VCaP (cell line): ENCODE measurements around the gene SLC39A10.
"Not testable (repeated sequence)": the region's sequence is repeated elsewhere in the genome, so short reads cannot be mapped to it uniquely, and the experiment has no call there.

Source experiments
- H3K27ac ChIP-seq: fragments of 450-650 bp; 2 replicates; pipeline ENCODE4 v1.5.1; 2017
- CTCF ChIP-seq: fragments of 450-650 bp; conservative IDR thresholded peaks from 2 replicates; pipeline ENCODE4 v1.5.1; 2017; ENCODE audit warnings: mild to moderate bottlenecking, moderate library complexity

Gene SLC39A10

DNA sequence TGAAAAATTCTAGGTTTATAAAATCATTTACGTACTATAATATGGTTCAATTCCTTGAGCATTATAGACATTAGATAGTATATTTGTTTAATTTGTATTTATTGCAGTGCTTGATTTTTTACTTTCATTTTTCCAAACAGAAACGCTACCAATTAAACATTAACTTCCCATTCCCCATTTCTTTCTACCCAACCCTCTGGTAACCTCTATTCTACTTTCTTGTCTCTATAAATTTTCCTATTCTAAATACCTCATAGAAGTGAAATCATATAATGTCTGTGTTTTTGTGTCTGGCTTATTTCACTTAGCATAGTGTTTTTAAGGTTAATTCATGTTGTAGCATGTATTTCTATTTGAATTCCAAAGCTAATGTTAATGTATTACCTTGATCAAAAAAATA is 11.6 kb upstream of the SLC39A10 start:
- no peak for TF ChIP-seq CTCF
- H3K27ac ChIP-seq: no peak overlapping the region

DNA sequence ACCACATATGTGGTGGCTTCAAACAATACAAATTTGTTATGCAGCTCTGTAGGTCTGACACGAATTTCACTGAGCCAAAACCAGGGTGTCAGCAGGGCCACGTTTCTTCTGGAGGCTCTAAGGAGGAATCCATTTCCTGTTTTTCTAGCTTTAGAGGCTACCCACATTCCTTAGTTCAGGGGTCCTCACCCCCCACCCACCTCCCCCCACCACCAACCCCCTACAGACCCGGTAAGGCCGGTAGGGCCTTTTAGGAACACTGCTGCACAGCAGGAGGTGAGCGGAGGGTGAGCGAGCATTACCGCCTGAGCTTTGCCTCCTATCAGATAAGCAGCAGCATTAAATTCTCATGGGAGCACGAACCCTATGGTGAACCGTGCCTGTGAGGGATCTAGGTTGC is 10.6 kb upstream of the SLC39A10 start:
- H3K27ac ChIP-seq: no peak overlapping the region

DNA sequence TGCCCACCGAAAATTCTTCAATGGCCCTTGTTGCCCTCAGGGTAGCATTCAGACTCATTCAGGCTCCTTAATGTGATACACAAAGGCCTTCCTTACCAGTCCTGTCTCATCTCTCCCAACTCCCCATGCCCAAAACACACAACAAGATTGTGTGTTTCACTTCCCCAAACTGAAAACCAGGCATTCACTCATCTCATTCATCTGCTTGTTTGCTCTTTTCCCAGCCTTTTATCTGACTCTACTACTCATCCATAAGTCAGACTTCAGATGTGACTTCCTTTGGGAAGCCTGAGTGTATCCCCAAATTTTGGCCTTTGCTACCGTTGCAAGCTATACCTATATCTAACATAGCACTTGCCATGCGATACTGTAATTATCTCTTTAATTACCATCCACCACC is 9.7 kb upstream of the SLC39A10 start:
- no peak overlapping the region for H3K27ac ChIP-seq
- TF ChIP-seq CTCF: no peak

More for the DNA sequence above, 10.6 kb upstream of the SLC39A10 start:
- no peak for TF ChIP-seq CTCF

DNA sequence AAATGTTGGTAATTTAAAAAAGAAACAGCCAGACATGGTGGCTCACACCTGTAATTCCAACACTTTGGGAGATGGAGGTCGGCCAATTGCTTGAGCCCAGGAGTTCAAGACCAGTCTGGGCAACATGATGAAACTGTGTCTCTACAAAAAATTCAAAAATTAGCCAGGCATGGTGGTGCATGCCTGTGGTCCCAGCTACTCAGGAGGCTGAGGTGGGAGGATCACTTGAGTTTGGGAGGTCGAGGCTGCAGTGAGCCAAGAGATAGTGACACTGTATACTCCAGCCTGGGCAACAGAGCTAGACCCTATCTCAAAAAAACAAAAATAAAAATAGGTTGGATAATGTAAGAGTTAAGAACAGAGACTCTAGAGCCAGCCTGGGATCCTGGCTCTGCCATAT is 8.7 kb upstream of the SLC39A10 start:
- H3K27ac ChIP-seq: not testable (repeated sequence)

DNA sequence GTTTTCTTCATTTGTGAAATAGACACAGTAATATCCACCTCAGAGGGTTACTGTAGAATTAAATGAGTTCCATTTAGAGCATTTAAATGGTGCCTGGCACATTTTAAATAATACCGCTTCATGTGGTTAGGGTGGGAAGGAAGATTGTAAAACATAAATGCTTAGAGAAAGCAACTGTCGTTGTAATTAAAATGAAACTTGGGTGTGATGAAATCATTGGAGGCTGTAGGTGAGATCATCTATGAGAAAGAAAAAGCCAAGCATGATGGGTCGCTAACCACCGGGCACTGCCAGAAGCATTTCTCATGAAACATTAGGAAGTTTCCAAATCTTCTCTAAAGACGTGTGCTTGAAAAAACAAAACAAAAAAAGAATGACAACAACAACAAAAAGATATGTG is 8.2 kb upstream of the SLC39A10 start:
- no peak overlapping the region for H3K27ac ChIP-seq
- no peak for TF ChIP-seq CTCF

- H3K27ac ChIP-seq: no peak overlapping the region
- TF ChIP-seq CTCF: no peak
These were observed 7.3 kb upstream of the SLC39A10 start for GRCh38 chr2:195649629-195650190.

GRCh38 chr2:195651046-195651445 is 6.0 kb upstream of the SLC39A10 start:
- no peak overlapping the region for H3K27ac ChIP-seq
- TF ChIP-seq CTCF: no peak

GRCh38 chr2:195652911-195653310 is 4.1 kb upstream of the SLC39A10 start:
- no peak for TF ChIP-seq CTCF
- H3K27ac ChIP-seq: no peak overlapping the region
